ENCODE data around the gene CBARP.
A peak's percentile ranks its signal among the peaks of the same experiment; 100 is the strongest.

Gene CBARP

DNA sequence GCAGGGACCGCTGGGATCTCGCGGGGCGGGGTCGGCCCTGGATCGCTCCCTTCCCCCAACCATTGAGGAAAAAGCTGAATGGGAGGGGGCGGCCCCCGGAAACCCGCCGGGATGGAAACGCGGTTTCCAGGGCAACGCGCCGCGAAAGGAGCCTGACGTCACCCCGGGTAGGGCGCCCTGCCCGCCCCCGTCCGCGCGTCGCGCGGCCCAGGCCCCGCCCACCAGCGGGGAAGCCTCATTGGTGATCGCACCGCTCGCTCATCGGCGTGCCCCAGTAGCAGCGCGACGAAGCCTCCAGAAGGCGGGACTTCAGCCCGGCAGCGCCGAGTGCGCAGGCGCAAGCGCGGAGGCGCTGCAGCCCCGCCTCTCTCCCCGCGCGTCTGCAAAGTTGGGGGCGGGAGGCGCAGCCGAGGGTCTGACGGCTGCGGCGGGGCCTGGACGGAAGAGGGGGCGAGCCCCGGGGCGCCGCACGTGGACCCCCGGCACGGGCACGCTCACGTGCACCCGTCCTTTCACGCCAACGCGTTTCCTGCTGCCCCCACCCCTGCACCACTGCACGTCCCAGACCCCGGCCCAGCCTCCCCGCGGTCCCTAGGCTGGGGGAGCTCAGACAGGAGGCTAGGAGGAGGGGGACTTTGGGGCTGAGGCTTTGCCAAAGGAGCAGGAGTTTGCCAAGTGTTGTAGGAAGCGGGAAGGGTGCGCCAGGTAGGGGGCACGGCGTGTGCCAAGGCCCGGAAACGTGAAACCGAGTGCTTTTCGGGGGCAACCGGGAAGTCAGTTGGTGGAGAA, 23.1 kb upstream of the CBARP start:
- Histone ChIP-seq H3K79me2 (ENCODE audit: insufficient read depth, low read length) (no peaks in the 10 kb centered on the region), H3K9me2 (replicated peaks; ENCODE audit: insufficient read depth, low read length) (no peaks in the 10 kb centered on the region), H3K27ac (ENCODE audit: low read depth, low read length) (peak overlapping the region; percentile 91), H3F3A (ENCODE audit: insufficient read depth) (peaks cover 69% of the 10 kb centered on the region), H3K9me3 (ENCODE audit: insufficient read depth, low read length) (no peaks in the 10 kb centered on the region), H2AFZ (ENCODE audit: low read depth, low read length, severe bottlenecking) (no peak overlapping the region), H3K9ac (ENCODE audit: low read length) (peak overlapping the region; percentile 90), H4K20me1 (ENCODE audit: low read depth, low read length) (no peaks in the 10 kb centered on the region), H3K4me2 (ENCODE audit: low read depth, low read length, poor library complexity, severe bottlenecking) (peak overlapping the region; percentile 91), H3K36me3 (ENCODE audit: low read length) (no peaks in the 10 kb centered on the region), H3K4me3 (ENCODE audit: insufficient read depth, low read length, poor library complexity, severe bottlenecking) (peak overlapping the region; percentile 84), H3K27me3 (ENCODE audit: low read length) (no peaks in the 10 kb centered on the region)
- TF ChIP-seq, protein P1, sequence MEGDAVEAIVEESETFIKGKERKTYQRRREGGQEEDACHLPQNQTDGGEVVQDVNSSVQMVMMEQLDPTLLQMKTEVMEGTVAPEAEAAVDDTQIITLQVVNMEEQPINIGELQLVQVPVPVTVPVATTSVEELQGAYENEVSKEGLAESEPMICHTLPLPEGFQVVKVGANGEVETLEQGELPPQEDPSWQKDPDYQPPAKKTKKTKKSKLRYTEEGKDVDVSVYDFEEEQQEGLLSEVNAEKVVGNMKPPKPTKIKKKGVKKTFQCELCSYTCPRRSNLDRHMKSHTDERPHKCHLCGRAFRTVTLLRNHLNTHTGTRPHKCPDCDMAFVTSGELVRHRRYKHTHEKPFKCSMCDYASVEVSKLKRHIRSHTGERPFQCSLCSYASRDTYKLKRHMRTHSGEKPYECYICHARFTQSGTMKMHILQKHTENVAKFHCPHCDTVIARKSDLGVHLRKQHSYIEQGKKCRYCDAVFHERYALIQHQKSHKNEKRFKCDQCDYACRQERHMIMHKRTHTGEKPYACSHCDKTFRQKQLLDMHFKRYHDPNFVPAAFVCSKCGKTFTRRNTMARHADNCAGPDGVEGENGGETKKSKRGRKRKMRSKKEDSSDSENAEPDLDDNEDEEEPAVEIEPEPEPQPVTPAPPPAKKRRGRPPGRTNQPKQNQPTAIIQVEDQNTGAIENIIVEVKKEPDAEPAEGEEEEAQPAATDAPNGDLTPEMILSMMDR (IDR thresholded peaks at IDR 0.05; ENCODE audit: insufficient read depth, low read length, poor library complexity, severe bottlenecking), result no peak
- no peak for TF ChIP-seq EZH2phosphoT487 (conservative IDR thresholded peaks at IDR 0.05; ENCODE audit: low read length)

DNA sequence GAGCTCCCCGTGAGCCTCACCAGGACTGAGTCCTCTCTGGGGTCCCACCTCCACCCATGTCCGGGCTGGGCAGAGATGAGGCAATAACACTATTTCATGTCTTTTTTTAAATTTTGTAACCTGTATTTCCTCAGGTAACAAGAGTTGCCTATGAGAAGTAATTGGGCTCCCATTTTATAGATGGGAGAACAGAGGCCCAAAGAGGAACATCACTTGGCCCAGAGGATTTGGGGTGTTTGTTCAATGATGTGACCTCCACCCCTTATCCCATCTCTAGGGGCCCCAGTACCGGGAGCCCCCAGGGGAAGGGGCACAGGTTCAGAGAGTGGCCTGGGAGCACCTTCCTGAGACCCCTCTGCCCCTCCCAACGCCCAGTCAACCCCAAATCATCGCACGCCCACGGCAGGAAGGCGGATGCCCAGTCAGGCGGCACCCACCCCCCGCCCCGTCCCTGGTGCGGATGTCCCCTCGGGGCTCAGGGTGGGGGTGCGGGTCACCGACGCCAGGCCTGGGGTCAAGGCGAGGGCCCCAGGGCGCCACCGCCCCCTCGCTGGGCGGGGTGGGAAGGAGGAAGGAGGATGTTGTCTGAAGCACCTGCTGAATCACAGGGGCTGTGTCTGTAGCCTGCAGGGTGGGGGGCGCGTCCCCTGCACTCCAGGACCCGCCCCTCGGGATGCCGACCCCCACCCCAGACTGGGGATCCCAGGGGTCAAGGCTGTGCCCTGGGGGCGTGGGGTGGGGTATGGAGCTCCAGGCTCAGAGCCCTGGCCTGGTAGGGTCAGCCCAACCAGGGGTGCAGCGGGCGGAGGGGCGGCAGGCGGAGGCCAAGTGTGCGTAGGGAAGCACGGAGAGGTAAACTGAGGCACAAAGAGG, 22.3 kb upstream of the CBARP start:
- Histone ChIP-seq H3K4me2 (ENCODE audit: low read depth, low read length, poor library complexity, severe bottlenecking) (peak overlapping the region; percentile 70), H4K20me1 (ENCODE audit: low read depth, low read length) (no peaks in the 10 kb centered on the region), H3K27me3 (ENCODE audit: low read length) (no peaks in the 10 kb centered on the region), H3K9me3 (ENCODE audit: insufficient read depth, low read length) (no peaks in the 10 kb centered on the region), H3F3A (ENCODE audit: insufficient read depth) (peaks cover 63% of the 10 kb centered on the region), H3K4me3 (ENCODE audit: insufficient read depth, low read length, poor library complexity, severe bottlenecking) (peak overlapping the region; percentile 39), H3K36me3 (ENCODE audit: low read length) (no peaks in the 10 kb centered on the region), H3K9me2 (replicated peaks; ENCODE audit: insufficient read depth, low read length) (no peaks in the 10 kb centered on the region), H3K27ac (ENCODE audit: low read depth, low read length) (peak overlapping the region; percentile 91), H2AFZ (ENCODE audit: low read depth, low read length, severe bottlenecking) (no peak overlapping the region), H3K9ac (ENCODE audit: low read length) (peak overlapping the region; percentile 56), H3K79me2 (ENCODE audit: insufficient read depth, low read length) (no peaks in the 10 kb centered on the region)
- TF ChIP-seq, protein P1 (IDR thresholded peaks at IDR 0.05; ENCODE audit: insufficient read depth, low read length, poor library complexity, severe bottlenecking), result no peak
- TF ChIP-seq EZH2phosphoT487 (conservative IDR thresholded peaks at IDR 0.05; ENCODE audit: low read length), result no peak

DNA sequence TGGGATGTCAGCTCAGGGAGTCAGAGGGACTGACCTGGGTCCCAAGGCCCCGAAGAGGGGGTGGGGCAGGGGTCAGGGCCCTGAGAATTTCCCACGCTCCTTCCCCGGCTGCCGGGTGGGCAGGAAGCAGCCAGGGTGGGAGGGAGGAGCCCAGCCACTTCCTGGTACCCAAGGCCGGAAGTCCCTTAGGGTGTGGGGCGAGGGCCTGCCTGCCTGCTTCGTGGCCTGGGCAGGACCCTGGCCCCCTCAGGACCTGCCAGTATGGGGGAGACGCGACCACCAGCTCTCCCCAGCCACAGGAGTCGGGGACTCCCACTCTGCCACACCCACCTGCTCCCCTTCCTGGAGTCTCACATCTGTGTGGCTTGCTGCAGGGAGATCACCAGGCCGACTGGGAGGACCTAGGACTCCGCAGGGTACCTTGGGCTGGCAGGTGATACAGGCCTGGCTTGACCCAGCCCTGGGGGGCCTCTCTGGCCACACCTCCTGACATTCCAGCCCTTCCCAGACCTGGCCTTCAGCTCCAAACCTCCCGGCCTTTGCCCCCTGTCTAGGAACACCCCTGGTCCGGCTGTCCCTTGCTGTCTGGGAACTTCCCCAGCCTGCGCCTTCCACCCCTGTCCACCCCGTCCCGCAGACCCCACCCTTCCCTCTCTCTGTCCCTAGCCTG, 21.5 kb upstream of the CBARP start:
- Histone ChIP-seq H3K4me3 (ENCODE audit: insufficient read depth, low read length, poor library complexity, severe bottlenecking) (peak overlapping the region; percentile 32), H3K27me3 (ENCODE audit: low read length) (no peaks in the 10 kb centered on the region), H3F3A (ENCODE audit: insufficient read depth) (peaks cover 55% of the 10 kb centered on the region), H4K20me1 (ENCODE audit: low read depth, low read length) (no peaks in the 10 kb centered on the region), H3K9ac (ENCODE audit: low read length) (peak overlapping the region; percentile 56), H3K9me2 (replicated peaks; ENCODE audit: insufficient read depth, low read length) (no peaks in the 10 kb centered on the region), H3K36me3 (ENCODE audit: low read length) (no peaks in the 10 kb centered on the region), H3K27ac (ENCODE audit: low read depth, low read length) (peak overlapping the region; percentile 91), H3K9me3 (ENCODE audit: insufficient read depth, low read length) (no peaks in the 10 kb centered on the region), H2AFZ (ENCODE audit: low read depth, low read length, severe bottlenecking) (peak overlapping the region; percentile 8), H3K79me2 (ENCODE audit: insufficient read depth, low read length) (no peaks in the 10 kb centered on the region), H3K4me2 (ENCODE audit: low read depth, low read length, poor library complexity, severe bottlenecking) (peak overlapping the region; percentile 70)
- TF ChIP-seq EZH2phosphoT487 (conservative IDR thresholded peaks at IDR 0.05; ENCODE audit: low read length), result no peak
- TF ChIP-seq, protein P1 (IDR thresholded peaks at IDR 0.05; ENCODE audit: insufficient read depth, low read length, poor library complexity, severe bottlenecking), result no peak

Measured in SU-DHL-6 (cell line).